Natural killer cell (primary cell): Measurements from ENCODE around the gene PROM2. TPM values are rescaled to one million over a fixed set of nuclear protein-coding genes. Genes with fewer than 3 reads are reported as not detected.

Experiments
- ATAC-seq, 3 donors: fragments of 150-1000 bp in 2 of 3; fragments of 200-7000 bp in 1 of 3; cut with Tn5 transposase; 1 replicate in 1 of 3; 2 replicates in 2 of 3; pipeline ENCODE4 v1.10.0; 2021; ENCODE audit warnings: mild to moderate bottlenecking in 2 of 3, moderate library complexity in 2 of 3
- DNase-seq, 2 donors: peaks; one replicate each; pipeline versions ENCODE4 v3.0.0 to v3.0.0-alpha.2; 2013 to 2021; ENCODE audit warnings: mixed read lengths in 1 of 2
- H3K27ac ChIP-seq: one replicate; pipeline ENCODE4 v1.5.1; 2013; ENCODE audit warnings: mild to moderate bottlenecking, low read length
- H3K27me3 ChIP-seq: one replicate; pipeline ENCODE4 v1.6.1; 2013; ENCODE audit warnings: low read length; ENCODE audit not compliant: control insufficient read depth, insufficient read depth
- H3K36me3 ChIP-seq: one replicate; pipeline ENCODE4 v1.6.1; 2013; ENCODE audit warnings: low read length; ENCODE audit not compliant: control insufficient read depth, insufficient read depth
- H3K4me1 ChIP-seq: one replicate; pipeline ENCODE4 v1.6.1; 2013; ENCODE audit warnings: low read length; ENCODE audit not compliant: control insufficient read depth, insufficient read depth
- H3K4me3 ChIP-seq: one replicate; pipeline ENCODE4 v1.5.1; 2013; ENCODE audit warnings: low read length
- H3K9me3 ChIP-seq: one replicate; pipeline ENCODE4 v1.6.1; 2013; ENCODE audit warnings: low read length; ENCODE audit not compliant: control insufficient read depth, insufficient read depth
- H3K27ac Mint-ChIP-seq, 2 donors: one replicate each; pipeline ENCODE4 v1.8.0; 2022; ENCODE audit warnings: mild to moderate bottlenecking in 2 of 2, mixed read lengths in 2 of 2, moderate library complexity in 1 of 2
- H3K27me3 Mint-ChIP-seq, 2 donors: one replicate each; pipeline ENCODE4 v1.8.0; 2022; ENCODE audit warnings: low read depth in 2 of 2, mixed read lengths in 2 of 2
- H3K36me3 Mint-ChIP-seq: one replicate; pipeline ENCODE4 v1.8.0; 2022; ENCODE audit warnings: mixed read lengths
- H3K4me1 Mint-ChIP-seq, 2 donors: one replicate each; pipeline ENCODE4 v1.8.0; 2022; ENCODE audit warnings: mixed read lengths in 2 of 2
- H3K4me3 Mint-ChIP-seq: one replicate; pipeline ENCODE4 v1.8.0; 2022; ENCODE audit warnings: mild to moderate bottlenecking, moderate library complexity, mixed read lengths
- H3K9me3 Mint-ChIP-seq, 2 donors: one replicate each; pipeline ENCODE4 v1.8.0; 2022; ENCODE audit warnings: mixed read lengths in 2 of 2
- WGBS: methylation state at CpG from one replicate; pipeline ENCODE4 v1.1.7; 2013; ENCODE audit warnings: missing lambda C conversion rate; ENCODE audit not compliant: insufficient coverage; 5-methylcytosine and 5-hydroxymethylcytosine counted together
- intact Hi-C: fragments of 100-400 bp; cut with micrococcal nuclease; formaldehyde crosslinking; loops from one replicate; pipeline ENCODE4 v1.14.2; 2022
- total RNA-seq, 4 donors: library from RNA; stranded (reverse); fragments of 120-200 nt in 1 of 4; gene quantifications; one replicate each; pipeline versions ENCODE4 v1.2.3 to v1.2.4, GENCODE V29; 2013 to 2022
- TF ChIP-seq, protein P1 (sequence below): fragments of 200-600 bp; IDR thresholded peaks from one replicate; pipeline ENCODE4 v1.8.0; 2022; ENCODE audit warnings: antibody characterized with exemption

Gene PROM2
- total RNA-seq, 3 donors from 2014 or later (not counting 1 experiment from before 2014, with no cell fraction given) = 0.64 to 1.1 (median 0.70) TPM

DNA sequence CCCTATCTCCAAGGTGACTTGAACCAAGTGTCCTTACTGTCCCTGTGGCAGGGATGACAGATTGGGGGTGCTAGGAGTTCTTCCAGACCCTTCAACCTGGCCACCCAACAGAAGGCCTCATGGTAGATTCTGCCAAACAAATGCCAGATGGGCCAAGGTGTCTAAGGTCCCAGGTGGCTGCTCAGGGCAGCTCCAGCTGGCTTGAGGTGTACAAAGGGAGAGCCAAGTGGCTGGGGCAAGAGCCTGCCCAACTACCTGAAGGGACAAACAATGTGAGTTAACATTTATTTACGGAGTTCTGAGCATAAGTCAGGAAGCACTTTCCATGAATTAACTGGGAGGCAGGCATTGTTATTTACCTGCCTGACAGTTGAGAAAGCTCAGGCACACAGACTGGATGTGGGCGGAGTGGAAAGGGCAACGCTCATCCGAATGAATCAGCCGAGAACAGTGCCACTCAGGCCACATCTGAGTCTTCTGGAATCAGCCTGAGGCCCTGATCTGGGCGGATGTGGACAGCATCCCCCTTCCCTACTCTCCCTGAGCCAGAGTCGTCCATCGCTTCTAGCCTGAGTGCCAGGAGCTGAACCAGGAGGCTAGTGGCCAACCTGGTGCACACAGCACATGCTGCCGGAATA is 18.5 kb downstream of the PROM2 start:
- H3K27ac Mint-ChIP-seq = no peak overlapping the region
- peaks cover 0 to 6% of the 10 kb centered on the region in 2 donors for H3K4me1 Mint-ChIP-seq
- H3K4me3 ChIP-seq = no peak overlapping the region
- no peaks in the 10 kb centered on the region for H3K36me3 Mint-ChIP-seq
- no peaks in the 10 kb centered on the region for H3K4me1 ChIP-seq
- ATAC-seq = no peak
- H3K36me3 ChIP-seq = no peaks in the 10 kb centered on the region
- peaks cover 2 to 5% of the 10 kb centered on the region in 2 donors for H3K9me3 Mint-ChIP-seq
- peaks cover 3% of the 10 kb centered on the region for H3K9me3 ChIP-seq
- TF ChIP-seq, protein P1, sequence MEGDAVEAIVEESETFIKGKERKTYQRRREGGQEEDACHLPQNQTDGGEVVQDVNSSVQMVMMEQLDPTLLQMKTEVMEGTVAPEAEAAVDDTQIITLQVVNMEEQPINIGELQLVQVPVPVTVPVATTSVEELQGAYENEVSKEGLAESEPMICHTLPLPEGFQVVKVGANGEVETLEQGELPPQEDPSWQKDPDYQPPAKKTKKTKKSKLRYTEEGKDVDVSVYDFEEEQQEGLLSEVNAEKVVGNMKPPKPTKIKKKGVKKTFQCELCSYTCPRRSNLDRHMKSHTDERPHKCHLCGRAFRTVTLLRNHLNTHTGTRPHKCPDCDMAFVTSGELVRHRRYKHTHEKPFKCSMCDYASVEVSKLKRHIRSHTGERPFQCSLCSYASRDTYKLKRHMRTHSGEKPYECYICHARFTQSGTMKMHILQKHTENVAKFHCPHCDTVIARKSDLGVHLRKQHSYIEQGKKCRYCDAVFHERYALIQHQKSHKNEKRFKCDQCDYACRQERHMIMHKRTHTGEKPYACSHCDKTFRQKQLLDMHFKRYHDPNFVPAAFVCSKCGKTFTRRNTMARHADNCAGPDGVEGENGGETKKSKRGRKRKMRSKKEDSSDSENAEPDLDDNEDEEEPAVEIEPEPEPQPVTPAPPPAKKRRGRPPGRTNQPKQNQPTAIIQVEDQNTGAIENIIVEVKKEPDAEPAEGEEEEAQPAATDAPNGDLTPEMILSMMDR = no peak
- intact Hi-C loops = no loop called here
- H3K4me3 Mint-ChIP-seq = no peak overlapping the region
- DNase-seq = no peak
- H3K27ac ChIP-seq = no peak overlapping the region
- H3K27me3 ChIP-seq = no peaks in the 10 kb centered on the region
- H3K27me3 Mint-ChIP-seq = peaks cover 0 to 3% of the 10 kb centered on the region in 2 donors
- WGBS = 92% methylated on average over 9 of the region's 9 CpGs

DNA sequence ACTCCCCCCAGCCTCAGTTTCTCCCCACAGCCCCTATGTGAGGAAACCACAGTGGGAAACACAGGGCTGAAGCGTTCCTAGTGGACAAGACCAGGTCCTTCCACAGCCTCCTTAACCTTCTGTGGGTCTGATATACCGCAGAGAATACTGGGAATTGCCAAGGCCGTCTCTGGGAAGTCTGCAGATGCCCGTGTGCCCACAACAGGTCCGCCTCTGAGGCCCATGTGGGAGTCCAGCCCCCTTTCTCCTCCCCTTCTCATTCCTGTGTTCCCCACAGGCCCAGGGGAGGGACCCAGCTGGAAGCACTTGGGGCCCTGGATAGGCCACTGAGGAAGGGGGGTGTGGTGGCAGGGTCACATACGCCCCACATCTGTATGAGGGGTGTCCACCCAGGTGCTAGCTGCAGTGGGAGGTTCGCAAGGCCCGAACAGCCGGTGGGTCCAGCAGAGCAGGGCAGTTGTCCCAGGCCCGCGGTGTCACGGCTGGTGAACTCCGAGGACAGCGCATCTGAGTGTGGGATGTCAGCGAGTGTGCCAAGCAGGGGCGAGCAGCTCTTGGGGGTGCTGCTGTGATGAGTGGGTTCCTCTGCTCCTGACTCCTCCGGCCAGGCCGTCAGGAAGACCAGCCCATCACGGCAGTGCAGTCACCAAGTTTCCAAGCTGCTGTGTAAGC is 20.5 kb downstream of the PROM2 start:
- no peak overlapping the region for H3K4me3 ChIP-seq
- TF ChIP-seq, protein P1 = no peak
- H3K27ac ChIP-seq = no peak overlapping the region
- H3K9me3 ChIP-seq = peaks cover 3% of the 10 kb centered on the region
- Mint-ChIP-seq H3K4me1 (peaks cover 0 to 6% of the 10 kb centered on the region in 2 donors), H3K4me3 (no peak overlapping the region), H3K27me3 (peaks cover 0 to 3% of the 10 kb centered on the region in 2 donors), H3K9me3 (peaks cover 2 to 5% of the 10 kb centered on the region in 2 donors), H3K36me3 (no peaks in the 10 kb centered on the region), H3K27ac (no peak overlapping the region)
- no peaks in the 10 kb centered on the region for H3K36me3 ChIP-seq
- no peaks in the 10 kb centered on the region for H3K27me3 ChIP-seq
- intact Hi-C loops = no loop called here
- no peaks in the 10 kb centered on the region for H3K4me1 ChIP-seq
- DNase-seq (no peak), ATAC-seq (no peak)
- 90% methylated on average over 19 of the region's 19 CpGs for WGBS

DNA sequence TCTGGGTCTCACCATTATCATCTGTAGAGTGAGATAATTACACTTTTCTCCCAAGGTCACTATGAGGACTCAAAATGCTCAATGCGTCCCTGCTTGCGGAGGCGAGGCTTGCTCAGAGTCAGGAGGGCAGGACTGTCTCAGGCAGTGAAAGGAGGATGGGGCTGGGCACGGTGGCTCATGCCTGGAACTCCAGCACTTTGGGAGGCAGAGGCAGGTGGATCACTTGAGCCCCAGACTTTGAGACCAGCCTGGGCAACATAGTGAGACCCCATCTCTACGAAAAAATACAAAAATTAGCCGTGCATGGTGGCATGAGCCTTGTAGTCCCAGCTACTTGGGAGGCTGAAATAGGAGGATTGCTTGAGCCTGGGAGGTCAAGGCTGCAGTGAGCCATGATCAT is 21.1 kb downstream of the PROM2 start:
- Histone ChIP-seq H3K4me1 (no peaks in the 10 kb centered on the region), H3K4me3 (no peak overlapping the region), H3K9me3 (peaks cover 3% of the 10 kb centered on the region), H3K27ac (no peak overlapping the region), H3K36me3 (no peaks in the 10 kb centered on the region), H3K27me3 (no peaks in the 10 kb centered on the region)
- Mint-ChIP-seq H3K9me3 (peaks cover 2 to 5% of the 10 kb centered on the region in 2 donors), H3K27ac (no peak overlapping the region), H3K27me3 (peaks cover 0 to 3% of the 10 kb centered on the region in 2 donors), H3K4me1 (peaks cover 0 to 6% of the 10 kb centered on the region in 2 donors), H3K4me3 (no peak overlapping the region), H3K36me3 (no peaks in the 10 kb centered on the region)
- no peak for DNase-seq
- intact Hi-C loops = no loop called here
- WGBS = 94% methylated on average over 6 of the region's 6 CpGs
- ATAC-seq = no peak
- TF ChIP-seq, protein P1 = no peak
